Measurements from ENCODE around the gene OPA3.

OPA3 gene

DNA sequence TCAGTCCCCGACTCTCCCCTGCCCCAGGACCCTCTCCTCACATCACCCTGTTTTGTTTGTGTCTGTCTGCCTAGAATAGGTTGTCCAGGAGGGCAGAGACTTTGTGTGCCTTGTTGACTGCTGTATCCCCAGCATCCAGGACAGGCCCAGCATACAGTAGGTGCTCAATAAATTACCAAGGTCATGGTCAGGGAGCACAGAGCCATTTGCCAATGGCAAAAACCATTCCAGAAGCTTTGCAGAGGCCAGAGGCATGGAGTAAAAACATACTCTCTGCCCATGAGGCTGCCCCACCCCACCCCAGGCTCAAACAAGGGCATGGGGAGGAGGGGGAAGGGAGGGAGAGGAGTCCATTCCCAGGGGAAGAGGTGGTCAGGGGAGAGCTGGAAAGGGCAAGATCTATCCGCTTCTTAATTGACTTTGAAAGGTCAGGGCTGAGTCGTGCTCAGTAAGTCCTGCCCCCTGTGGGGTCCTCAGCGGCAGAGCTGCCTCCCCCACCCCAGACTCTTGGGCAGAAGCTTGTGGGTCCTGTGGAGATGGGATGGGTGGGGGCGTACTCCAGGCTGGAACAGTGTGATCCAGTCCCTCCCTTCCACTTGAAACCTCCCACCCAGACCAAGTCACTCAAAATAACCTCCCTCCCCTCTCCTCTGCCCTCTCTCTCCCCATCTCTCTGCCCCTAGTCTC lies 13.0 kb upstream of the OPA3 start:
- no peak for DNase-seq

DNA sequence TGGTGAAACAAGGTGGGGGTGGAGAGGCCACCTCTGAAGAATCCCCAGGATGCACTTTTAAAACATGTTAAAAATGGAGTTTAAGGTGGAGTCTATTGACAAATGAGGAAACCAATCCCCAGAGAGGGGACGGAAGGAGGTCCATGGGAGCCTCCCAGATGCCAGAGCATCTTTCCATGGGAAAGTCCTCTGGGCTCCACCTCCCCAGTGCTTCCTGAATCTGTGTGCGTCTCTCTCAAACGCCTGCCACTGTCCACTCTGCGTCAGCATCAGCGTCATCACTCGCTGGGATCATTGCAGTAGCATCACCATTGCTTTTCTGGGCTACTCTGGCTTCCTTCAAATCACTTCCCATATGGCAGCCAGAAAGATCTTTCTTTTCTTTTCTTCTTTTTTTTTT lies 11.2 kb upstream of the OPA3 start:
- DNase-seq, result no peak

DNA sequence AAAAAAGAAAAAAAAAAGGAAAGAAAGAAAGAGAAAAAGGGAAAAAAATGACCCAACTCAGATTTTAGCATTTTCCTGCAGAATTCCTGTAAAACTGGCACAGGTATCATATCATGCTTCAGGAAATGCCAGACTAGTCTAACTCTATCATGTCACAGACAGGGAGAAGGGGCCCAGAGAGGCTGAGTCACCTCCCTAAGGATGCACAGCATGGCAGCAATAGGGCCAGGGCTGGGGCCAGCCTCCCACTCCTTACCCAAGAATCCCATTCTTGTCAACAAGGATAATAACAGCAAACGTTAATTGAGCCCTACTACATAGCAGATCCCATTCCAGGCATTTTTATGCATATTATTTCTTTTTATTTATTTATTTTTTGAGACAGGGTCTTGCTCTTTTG lies 8.9 kb upstream of the OPA3 start:
- DNase-seq, result no peak

DNA sequence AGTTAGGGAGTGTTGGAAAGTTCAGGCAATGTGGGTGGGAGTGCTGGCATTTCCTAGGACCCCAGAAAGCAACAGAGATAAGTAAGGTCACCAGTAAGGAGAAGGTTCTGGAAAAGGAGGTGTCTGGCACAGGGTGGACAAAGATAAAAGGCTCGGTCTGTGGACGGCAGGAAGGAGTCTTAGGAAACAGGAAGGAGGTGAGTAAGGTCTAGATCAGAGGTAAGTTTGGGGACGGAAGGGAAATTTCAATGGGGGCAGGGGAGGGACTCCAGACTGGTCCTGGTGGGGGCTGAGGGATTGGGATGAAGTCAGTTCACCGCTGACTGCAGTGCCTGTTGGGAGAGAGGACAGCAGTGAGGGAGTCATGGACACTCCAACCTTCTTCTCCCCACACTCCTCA lies 7.8 kb upstream of the OPA3 start:
- DNase-seq, result no peak

DNA sequence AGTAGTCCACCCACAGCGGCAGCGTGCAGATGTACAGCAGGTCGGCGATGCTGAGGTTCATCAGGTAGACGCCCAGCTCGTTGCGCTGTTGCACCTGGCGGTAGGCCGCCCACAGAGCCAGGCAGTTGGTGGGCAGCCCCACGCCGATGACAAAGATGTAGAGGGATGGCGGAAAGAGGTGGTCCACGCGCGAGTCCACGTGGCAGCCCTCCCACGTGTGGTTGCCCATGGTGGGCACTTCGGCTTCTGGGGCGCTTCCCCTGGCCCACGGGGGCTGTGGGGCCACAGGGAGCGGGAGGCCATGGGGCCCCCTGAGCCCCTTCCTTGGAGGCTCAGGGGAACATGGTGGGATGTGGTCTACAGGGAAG lies 7.0 kb upstream of the OPA3 start:
- DNase-seq, result no peak

DNA sequence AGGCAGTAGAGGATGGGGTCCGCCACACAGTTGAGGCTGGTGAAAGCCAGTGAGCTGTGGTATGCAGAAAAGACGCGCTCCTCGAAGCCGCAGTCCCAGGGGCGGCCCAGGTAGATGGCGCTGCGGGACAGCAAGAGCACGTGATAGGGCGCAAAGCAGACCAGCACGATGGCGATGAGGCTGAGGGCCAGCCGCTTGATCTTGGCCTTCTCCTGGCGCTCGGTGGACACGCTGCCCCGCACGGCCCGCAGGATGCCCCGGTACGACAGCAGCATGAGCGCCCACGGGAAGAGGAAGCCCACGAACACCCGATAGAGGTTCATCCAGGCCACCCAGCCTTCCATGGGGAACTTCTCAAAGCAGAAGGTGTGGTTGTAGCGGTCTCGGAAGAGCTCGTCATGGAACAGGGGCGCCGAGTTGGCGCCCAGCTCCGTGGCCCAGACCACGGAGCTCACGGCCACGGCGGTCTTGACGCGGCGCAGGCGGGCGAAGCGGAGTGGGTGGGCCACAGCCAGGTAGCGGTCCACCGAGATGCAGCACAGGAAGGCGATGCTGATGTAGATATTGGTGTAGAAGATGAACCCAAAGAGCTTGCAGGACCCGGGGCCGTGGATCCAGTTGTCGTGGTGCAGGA lies 6.5 kb upstream of the OPA3 start:
- DNase-seq, result peak; percentile 36

DNA sequence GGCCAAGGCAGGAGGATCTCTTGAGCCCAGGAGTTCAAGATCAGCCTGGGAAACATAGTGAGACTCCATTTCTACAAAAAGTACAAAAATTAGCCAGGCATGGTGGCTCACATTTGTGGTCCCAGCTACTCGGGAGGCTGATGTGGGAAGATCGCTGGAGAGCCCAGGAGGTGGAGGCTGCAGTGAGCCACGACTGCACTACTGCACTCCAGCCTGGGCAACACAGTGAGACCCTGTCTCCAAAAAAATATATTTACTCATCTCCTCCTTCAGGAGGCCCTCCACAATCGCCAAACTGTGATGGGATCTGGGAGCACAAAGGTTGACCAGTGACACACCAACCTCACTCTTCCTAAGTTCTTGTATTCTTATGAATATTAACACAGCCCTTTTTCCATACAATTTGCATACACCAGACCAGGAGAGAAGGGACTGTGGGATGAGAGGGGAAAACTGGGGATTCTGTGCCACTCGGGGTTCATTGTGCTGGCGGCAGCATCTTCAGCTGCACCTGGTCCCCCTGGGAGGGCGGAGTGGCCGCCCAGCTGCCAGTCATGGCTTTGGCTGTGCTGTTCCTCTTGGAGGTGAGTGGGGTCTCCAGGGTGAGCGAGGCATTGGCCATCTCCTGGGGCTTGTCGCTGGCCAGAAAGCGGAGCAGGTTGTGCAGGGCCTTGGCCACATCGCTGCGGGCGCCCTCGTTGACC lies 5.8 kb upstream of the OPA3 start:
- no peak for DNase-seq

DNA sequence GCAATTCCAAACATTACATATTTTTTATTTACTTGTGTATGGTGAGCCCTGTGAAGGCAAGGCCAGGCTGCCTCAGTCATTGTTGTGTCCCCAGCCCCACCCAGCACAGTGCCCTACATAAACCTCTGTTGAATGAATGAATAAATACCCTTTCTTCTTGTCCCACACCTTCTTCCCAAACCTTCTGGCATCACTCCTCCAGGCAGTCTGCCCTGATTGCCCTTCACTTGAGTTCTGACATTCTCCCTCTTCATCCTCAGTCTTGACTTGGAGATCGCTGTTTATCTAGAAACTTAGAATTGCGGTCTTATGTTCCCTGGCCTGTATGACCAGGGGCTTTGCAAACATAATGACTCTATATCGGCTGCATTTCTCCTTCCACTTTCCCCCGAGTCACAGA lies 5.2 kb upstream of the OPA3 start:
- DNase-seq, result no peak

DNA sequence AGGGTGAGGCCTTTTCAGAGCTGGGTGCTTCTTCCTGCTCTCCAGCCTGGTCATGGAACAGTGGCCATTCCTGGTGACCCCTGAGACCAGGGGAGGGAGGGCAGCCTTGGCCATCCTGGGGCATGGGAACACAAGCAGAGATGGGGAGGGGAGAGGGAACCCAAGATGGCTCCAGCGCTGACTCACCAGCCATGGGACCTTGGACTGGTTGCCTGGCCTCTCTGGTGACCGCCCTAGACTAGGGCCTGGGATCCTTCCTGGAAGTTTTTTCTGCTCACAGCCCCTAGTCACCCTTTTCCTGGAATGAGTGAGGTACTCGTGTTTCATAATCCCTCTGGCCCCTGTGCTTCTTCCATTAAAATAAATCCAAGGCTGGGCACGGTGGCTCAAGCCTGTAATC lies 3.3 kb upstream of the OPA3 start:
- no peak for DNase-seq

DNA sequence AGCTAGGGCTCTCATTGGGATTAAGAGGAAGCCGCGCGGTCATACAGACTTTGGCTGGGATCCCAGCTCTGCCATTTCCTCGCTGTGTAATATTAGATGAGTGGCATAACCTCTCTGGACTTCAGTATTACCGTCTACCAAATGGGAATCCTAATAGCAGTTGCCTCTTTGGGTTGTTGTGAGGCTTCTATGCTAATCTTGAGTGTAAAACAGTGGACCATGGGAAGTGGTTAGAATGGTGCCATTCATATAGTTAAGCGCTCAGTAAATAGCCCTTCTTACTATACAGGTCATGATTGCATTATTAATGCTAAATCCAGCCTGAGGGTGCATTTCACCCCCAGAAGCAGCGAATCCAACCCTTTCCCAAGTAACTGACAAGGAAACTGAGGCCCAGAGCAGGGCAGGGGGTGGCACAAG lies 566 bp upstream of the OPA3 start:
- no peak for DNase-seq

DNA sequence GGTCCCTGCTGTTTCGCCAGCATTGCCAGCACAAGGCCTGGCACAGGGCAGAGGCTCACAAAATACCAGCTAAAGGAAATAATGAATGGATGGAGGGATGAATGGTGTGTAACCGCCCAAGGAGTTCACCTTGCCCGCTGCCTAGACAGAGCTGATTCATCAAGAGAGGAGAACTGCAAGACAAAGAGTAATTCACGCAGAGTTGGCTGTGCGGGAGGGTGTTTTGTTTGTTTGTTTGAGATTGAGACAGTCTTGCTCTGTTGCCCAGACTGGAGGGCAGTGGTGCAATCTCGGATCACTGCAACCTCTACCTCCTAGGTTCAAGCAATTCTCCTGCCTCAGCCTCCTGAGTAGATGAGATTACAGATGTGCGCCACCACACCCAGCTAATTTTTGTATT lies 3.0 kb downstream of the OPA3 start:
- no peak for DNase-seq

DNA sequence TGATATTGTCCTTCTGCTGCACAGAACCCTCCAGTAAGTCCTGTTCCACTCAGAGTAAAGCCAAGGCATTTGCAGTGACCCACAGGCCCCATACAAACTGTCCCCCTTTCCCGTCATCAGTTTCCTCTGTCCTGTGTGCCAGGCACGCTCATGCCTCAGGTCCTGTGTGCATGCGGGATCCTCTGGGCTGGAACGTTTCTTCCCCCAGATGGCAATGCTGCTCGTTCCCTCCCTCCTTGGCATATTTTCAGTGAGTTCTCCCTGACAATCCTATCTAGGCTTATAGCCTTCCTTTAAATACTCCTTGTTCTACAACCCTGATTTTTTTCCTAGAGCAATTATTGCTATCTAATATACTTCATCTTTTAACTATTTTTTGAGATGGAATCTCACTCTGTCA lies 5.7 kb downstream of the OPA3 start:
- DNase-seq, result no peak

DNA sequence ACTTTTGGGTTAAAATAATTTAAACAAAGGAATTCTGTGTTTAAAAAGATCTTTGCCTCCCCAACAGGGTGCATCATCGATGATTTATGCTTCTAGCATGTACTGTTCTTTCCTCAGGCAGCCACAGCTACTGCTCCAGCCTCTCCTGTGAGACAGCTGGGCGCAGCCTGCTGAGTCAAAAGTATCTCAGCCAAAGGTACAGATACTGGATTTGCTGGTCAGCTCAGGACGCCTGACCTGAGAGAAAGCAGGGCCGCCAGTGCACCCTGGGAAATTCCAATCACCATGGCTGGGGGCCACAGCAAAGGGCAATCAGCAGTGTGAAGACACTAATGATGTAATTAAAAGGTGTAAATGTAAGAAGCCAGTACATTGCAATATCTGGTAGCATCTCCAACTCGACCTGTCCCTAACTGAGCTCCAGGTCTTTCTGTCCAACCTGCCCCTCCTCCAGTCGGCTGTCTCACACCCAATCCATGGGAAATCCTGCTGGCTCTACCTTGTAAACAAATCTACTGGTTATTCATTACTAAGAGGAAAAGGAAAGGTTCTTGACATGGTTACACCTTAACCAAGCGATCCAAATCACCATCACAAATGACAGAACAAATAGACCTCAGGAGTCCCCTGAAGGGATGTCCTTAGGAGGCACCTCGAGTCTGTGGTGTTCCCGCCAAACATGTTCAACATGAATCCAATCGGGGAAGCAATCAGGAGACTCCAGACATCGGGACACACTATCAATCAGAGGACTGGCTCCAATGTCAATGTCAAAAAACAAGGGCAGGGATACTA lies 7.3 kb downstream of the OPA3 start:
- no peak for DNase-seq

DNA sequence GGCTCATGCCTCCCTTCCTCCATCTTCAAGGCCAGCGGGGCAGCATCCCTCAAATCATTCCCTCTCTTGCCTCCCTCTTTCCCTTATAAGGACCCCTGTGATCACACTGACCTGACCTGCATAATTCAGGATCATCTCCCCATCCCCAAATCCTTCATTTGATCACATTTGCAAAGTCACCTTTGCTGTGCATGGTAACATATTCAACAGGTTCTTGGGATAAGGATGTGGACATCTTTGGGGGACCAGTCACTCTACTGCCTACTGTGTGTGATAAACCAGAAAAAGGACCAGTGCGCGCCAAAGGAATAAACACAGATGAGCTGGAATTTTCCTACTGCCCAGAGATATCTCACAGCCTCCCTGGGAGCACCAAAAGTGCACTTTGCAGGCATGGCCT lies 7.9 kb downstream of the OPA3 start:
- no peak for DNase-seq

DNA sequence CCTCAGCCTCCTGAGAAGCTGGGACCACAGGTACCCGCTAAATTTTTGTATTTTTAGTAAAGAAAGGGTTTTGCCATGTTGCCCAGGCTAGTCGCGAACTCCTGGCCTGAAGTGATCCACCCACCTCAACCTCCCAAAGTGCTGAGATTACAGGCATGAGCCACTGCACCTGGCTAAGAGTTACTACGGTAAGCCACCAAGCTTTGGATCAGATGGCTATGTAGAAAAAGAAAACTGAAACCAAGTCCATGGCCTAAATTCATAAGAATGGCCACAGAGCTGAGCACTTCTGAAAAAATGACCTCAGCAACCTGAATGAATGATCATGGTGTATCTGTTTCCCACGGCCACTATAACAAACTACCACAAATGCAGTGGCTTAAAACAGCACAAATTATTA lies 9.4 kb downstream of the OPA3 start:
- no peak for DNase-seq

DNA sequence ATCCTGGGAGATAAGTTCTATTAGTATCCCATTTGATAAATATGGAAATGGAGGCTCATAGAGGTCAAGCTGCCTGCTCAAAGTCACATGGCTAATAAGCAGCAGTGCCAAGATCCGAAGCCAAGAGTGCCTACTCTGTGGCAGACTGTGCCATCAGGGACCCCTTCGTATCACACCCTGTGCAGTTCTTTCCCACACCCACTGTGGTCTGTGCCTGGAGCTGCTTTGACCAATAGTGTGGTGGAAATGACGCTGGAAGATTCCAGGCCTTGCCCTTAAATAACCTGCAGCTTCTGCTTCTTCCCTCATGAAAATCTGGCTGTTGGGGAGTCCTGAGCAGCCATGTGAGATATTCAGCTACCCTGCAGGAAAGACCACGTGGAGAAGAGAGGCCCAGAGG lies 10.1 kb downstream of the OPA3 start:
- no peak for DNase-seq

DNA sequence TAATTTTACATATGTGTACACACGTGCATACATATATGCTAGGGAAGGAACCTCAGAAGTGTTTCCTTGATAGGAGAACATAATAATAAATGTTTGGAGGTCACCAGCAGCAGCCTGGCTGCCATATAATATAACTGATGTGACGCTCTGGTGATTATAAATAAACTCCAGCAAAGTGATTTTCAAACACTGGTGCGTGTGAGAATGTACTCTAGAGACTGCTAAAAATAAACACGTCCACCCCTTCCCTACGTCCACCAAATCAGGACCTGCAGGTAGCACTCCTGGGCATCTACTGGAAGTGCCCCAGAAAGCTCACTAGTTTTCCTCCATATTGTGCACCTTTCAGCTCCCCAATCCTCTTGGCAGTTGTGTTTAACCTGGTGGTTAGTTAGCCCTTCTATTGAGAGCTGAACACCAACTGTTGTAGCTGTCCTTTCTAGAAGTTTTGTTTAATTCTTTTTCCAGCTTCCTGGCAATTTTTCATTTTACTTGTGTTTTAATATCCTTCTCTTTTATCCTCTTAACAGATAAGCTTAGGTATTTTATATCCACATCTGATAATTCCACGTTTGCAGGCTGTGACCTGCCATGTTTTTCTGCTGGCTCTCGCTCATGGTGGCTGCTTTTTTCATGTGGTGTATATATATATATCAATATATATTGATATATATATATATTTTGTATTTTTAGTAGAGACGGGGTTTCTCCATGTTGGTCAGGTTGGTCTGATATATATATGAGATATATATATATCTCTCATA lies 13.0 kb downstream of the OPA3 start:
- DNase-seq, result no peak

DNA sequence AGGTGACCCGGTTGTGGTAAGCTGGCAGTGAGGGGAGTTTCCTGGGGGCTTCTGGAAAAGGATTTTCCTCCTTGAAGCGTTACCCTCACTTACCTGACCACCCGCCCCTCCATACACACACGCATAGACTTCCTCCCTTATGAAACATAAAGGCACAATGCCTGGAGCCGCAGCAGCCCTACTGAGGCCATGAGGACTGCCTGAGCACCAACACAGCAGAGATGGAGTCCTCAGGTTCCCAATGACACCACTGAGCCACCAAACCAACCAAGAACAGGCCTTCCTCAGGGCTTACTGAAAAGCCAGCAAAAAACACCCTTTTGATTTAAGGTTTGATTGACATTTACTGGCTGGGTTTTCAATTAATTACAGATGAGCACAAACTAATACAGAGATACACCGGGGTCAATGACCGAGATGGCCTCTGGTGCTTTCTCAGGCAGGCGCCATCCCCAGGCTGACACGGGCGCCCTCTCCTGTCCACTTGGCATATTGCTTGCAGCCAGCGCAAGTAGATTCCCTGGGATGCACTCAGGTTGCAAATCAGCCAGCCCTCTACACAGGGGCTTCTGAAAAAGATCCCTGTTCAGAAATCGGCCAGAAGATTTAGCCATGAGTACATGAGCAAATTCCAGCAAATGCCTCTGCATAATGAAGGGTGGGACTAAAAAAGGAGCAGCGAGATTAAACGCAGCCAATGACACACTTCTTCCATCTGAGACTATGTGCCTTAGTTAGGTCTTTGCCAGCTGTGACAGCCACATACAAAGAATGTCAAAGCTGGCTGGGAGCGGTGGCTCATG lies 14.8 kb downstream of the OPA3 start:
- peak; percentile 53 for DNase-seq

DNA sequence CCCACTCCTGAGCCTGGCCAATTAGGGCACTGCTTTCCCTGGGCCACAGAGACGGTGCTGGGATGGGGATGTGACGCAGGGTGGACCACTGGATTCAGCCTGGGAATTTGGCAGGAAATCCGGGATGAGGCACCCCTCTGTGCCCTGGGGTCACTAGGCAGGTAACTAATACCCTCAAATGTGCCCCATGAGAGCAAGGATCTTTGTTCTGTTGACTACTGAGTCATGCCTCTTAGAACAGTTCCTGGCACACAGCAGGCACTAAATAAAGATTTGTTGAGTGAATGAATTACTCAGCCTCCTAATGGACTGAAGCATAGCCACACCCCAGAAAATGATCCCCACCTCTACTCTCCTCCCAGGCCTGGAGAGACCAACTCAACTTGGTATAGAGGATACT lies 15.9 kb downstream of the OPA3 start:
- DNase-seq, result no peak

DNA sequence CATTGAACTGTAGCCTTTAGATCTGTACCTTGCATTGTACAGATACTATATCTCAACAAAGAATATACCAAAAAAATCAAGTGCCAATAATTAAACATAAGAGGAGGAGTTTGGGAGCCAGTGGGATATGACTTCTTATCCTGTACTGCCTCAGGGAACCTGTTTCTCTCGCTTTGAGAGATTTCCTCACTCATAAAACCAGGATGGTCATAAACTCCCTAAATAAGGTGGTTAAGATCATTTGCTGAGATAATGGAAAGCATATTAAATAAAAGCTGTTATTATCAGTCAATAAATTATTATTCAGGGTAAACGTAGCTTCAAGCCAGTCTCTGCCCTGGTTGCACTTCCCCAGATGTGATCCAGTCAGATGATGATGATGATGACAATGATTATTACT lies 17.0 kb downstream of the OPA3 start:
- no peak for DNase-seq

DNA sequence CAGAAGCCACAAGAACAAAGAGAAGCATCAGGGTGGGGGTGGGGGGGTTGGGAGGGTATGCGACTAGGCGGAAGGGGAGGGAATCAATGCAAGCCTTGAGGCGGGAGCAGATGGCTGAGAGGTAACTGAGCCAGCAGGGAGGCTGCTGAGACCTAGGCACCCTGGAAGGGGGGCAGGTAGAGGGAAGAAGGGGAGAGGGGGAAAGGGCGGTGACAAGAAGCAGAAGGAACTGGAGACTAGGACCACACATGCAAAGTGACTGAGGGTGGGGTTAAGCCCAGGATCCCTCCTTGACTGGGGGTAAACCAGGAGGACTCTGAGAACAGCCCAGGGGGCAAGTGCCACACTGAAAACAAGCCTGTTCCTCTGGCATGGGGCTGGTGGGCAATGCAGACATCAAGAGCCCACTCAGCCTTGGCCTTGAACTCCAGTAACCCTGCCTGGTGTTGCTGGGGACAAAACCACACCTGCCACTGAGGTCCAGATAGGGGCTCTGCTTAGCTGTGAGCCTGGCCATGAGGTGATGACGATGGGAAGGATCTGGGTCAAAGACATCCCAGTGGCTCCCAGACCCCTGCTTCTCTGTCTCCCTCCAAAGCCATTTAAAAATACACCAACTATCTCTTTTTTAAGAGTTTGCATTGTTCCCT lies 20.3 kb downstream of the OPA3 start:
- no peak for DNase-seq

DNA sequence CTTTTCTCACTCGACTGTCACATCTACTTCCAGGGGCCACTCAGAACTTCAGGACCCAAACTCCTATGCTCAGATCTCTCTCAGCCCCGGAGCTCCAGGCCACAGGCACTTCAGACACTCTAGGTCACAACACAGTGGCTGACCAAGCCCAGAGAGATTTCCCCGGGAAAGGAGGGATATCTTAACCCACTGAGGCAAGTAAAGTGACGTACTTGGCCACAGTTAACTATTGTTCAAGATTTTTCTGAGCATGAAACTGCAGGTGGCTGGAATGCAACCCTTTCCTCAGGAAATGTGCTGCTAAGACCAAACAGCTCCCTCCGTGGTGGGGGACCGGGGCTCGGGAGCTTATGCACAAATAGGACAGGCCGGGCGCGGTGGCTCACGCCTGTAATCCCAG lies 23.9 kb downstream of the OPA3 start:
- DNase-seq, result no peak
